Chondrocyte (in vitro differentiated cells): ENCODE measurements around the gene LUZP1. TPM values are rescaled to one million over a fixed set of nuclear protein-coding genes. Genes with fewer than 3 reads are reported as not detected.

Experiments
- DNase-seq: peaks from one replicate; pipeline ENCODE4 v3.0.0; 2021; ENCODE audit warnings: mixed read lengths, low spot score
- H3K27ac Mint-ChIP-seq: one replicate; pipeline ENCODE4 v1.8.0; 2021; ENCODE audit warnings: mild to moderate bottlenecking, moderate library complexity, mixed read lengths; ENCODE audit not compliant: unreplicated experiment
- H3K27me3 Mint-ChIP-seq: 2 replicates; pipeline ENCODE4 v1.8.0; 2021; ENCODE audit warnings: low read depth, mixed read lengths
- H3K36me3 Mint-ChIP-seq: 2 replicates; pipeline ENCODE4 v1.8.0; 2021; ENCODE audit warnings: low read depth, mixed read lengths
- H3K4me1 Mint-ChIP-seq: 2 replicates; pipeline ENCODE4 v1.8.0; 2021; ENCODE audit warnings: low read depth, mild to moderate bottlenecking, mixed read lengths
- H3K4me3 Mint-ChIP-seq: one replicate; pipeline ENCODE4 v1.8.0; 2021; ENCODE audit warnings: mild to moderate bottlenecking, moderate library complexity, mixed read lengths; ENCODE audit not compliant: unreplicated experiment
- H3K9me3 Mint-ChIP-seq: 2 replicates; pipeline ENCODE4 v1.8.0; 2021; ENCODE audit warnings: low read depth, mixed read lengths
- CTCF ChIP-seq: fragments of 200-600 bp; sonication (generic); IDR thresholded peaks from 2 replicates; pipeline ENCODE4 v1.5.0; 2021; ENCODE audit warnings: antibody characterized with exemption, mild to moderate bottlenecking, moderate library complexity
- total RNA-seq: library from RNA; stranded (reverse); gene quantifications from 3 replicates; pipeline ENCODE4 v1.2.1, GENCODE V29; 2021

LUZP1 gene
- total RNA-seq, 1 donor from 2014 or later, result 55.5 TPM

GRCh38 chr1:23074012-23074411 is 94.6 kb downstream of the LUZP1 start:
- DNase-seq, result no peak
- Mint-ChIP-seq H3K27me3 (no peaks in the 10 kb centered on the region), H3K9me3 (no peaks in the 10 kb centered on the region), H3K4me3 (no peak overlapping the region), H3K27ac (no peak overlapping the region), H3K4me1 (peaks cover 22% of the 10 kb centered on the region), H3K36me3 (peaks cover 40% of the 10 kb centered on the region)
- TF ChIP-seq CTCF, result no peak

GRCh38 chr1:23069675-23070074 is 99.0 kb downstream of the LUZP1 start:
- peaks cover 34% of the 10 kb centered on the region for H3K36me3 Mint-ChIP-seq
- peak overlapping the region; percentile 91 for H3K27ac Mint-ChIP-seq

GRCh38 chr1:23069149-23069548 is 99.5 kb downstream of the LUZP1 start:
- no peaks in the 10 kb centered on the region for H3K9me3 Mint-ChIP-seq
- H3K36me3 Mint-ChIP-seq, result peaks cover 35% of the 10 kb centered on the region
- H3K27me3 Mint-ChIP-seq, result no peaks in the 10 kb centered on the region
- peak overlapping the region; percentile 91 for H3K27ac Mint-ChIP-seq
- peaks cover 35% of the 10 kb centered on the region for H3K4me1 Mint-ChIP-seq
- TF ChIP-seq CTCF, result no peak
- H3K4me3 Mint-ChIP-seq, result no peak overlapping the region
- no peak for DNase-seq

More at GRCh38 chr1:23069675-23070074, 99.0 kb downstream of the LUZP1 start:
- Mint-ChIP-seq H3K27me3 (no peaks in the 10 kb centered on the region), H3K9me3 (no peaks in the 10 kb centered on the region), H3K4me3 (no peak overlapping the region), H3K4me1 (peaks cover 35% of the 10 kb centered on the region)
- no peak for TF ChIP-seq CTCF
- DNase-seq, result no peak

GRCh38 chr1:23066075-23066474 is 102.6 kb downstream of the LUZP1 start:
- no peak overlapping the region for H3K4me3 Mint-ChIP-seq
- TF ChIP-seq CTCF, result no peak
- peaks cover 28% of the 10 kb centered on the region for H3K4me1 Mint-ChIP-seq
- no peak for DNase-seq
- no peaks in the 10 kb centered on the region for H3K9me3 Mint-ChIP-seq
- peaks cover 24% of the 10 kb centered on the region for H3K36me3 Mint-ChIP-seq
- no peak overlapping the region for H3K27ac Mint-ChIP-seq
- H3K27me3 Mint-ChIP-seq, result no peaks in the 10 kb centered on the region

- Mint-ChIP-seq H3K4me3 (no peak overlapping the region), H3K36me3 (peaks cover 25% of the 10 kb centered on the region), H3K4me1 (peaks cover 26% of the 10 kb centered on the region), H3K27me3 (no peaks in the 10 kb centered on the region), H3K27ac (no peak overlapping the region), H3K9me3 (no peaks in the 10 kb centered on the region)
- no peak for TF ChIP-seq CTCF
- no peak for DNase-seq
Measured at GRCh38 chr1:23065385-23065784, 103.3 kb downstream of the LUZP1 start.
